Heart right ventricle (tissue), 16 donors: ENCODE results near the gene GBE1. TPM values are rescaled to one million over a fixed set of nuclear protein-coding genes. Genes with fewer than 3 reads are reported as not detected.

Source experiments
- ATAC-seq, 8 donors: fragments of 200-7000 bp; cut with Tn5 transposase; one replicate each; pipeline ENCODE4 v1.9.1; 2020; ENCODE audit warnings: mild to moderate bottlenecking in 8 of 8, moderate library complexity in 8 of 8, moderate number of reproducible peaks in 1 of 8
- DNase-seq, 2 donors: peaks; one replicate each; pipeline ENCODE4 v3.0.0-alpha.2; 2020
- H3K27ac ChIP-seq, 10 donors: fragments of 200-600 bp; sonication (generic) in 2 of 10; one replicate each; pipeline versions ENCODE4 v1.5.0 to v1.8.0; 2020 to 2022; ENCODE audit warnings: mild to moderate bottlenecking in 3 of 10
- H3K27me3 ChIP-seq, 7 donors: fragments of 200-600 bp; one replicate each; pipeline ENCODE4 v1.8.0; 2021 to 2022; ENCODE audit warnings: mild to moderate bottlenecking in 2 of 7
- H3K36me3 ChIP-seq, 9 donors: fragments of 200-600 bp; sonication (generic) in 1 of 9; one replicate each; pipeline versions ENCODE4 v1.5.0 to v1.8.0; 2020 to 2022; ENCODE audit warnings: mild to moderate bottlenecking in 2 of 9
- H3K4me1 ChIP-seq, 9 donors: fragments of 200-600 bp; sonication (generic) in 1 of 9; one replicate each; pipeline versions ENCODE4 v1.5.0 to v1.8.0; 2020 to 2022; ENCODE audit warnings: mild to moderate bottlenecking in 4 of 9
- H3K4me3 ChIP-seq, 10 donors: fragments of 200-600 bp; sonication (generic) in 2 of 10; one replicate each; pipeline versions ENCODE4 v1.5.0 to v1.8.0; 2020 to 2022; ENCODE audit warnings: mild to moderate bottlenecking in 7 of 10, moderate library complexity in 2 of 10
- H3K9me3 ChIP-seq, 11 donors: fragments of 200-600 bp in 10 of 11; sonication (generic) in 2 of 11; one replicate each; pipeline versions ENCODE4 v1.5.0 to v1.8.0; 2013 to 2022; ENCODE audit warnings: mild to moderate bottlenecking in 2 of 11, control low read depth in 1 of 11, moderate library complexity in 1 of 11
- WGBS, 2 donors: extraction: QIAGEN DNeasy Blood & Tissue Kit; methylation state at CpG; one replicate each; pipeline ENCODE4 v1.1.7; 2013; ENCODE audit warnings: inconsistent platforms in 1 of 2; 5-methylcytosine and 5-hydroxymethylcytosine counted together
- intact Hi-C, 10 donors: fragments of 100-400 bp; cut with DNase I; formaldehyde crosslinking; loops; one replicate each; pipeline versions ENCODE4 v1.11.1 to v1.14.2; 2022
- polyA plus RNA-seq, 2 donors: library from polyadenylated mRNA; stranded (reverse); fragments of 200-250 nt; gene quantifications; one replicate each; pipeline ENCODE4 v1.2.3, GENCODE V29; 2013
- total RNA-seq, 10 donors: library from RNA; stranded (reverse); fragmentation: NEBNext Ultra II Directional in 3 of 10; extraction: Animal tissue kit (Norgen Biotek cat#: 25700) in 3 of 10; gene quantifications; one replicate each; pipeline versions ENCODE4 v1.2.1 to v1.2.4, GENCODE V29; 2021 to 2023
- TF ChIP-seq, protein P1 (sequence below), 9 donors: fragments of 200-600 bp; sonication (generic) in 2 of 9; IDR thresholded peaks; one replicate each; pipeline versions ENCODE4 v1.5.0 to v1.8.0; 2021 to 2022; ENCODE audit warnings: antibody characterized with exemption in 9 of 9, mild to moderate bottlenecking in 5 of 9, moderate library complexity in 1 of 9
- donor health status: Arrhythmogenic right ventricular cardiomyopathy.
- donor health status: ischemic (EF 13 %, LVEDD 7.1; RV severe dilation, severe dysfunction).
- donor health status: healthy with polysubstance abuse.
- donor health status: DM: no; HTN: yes; CAD: no.
- donor health status: DM: no; HTN: no; CAD: no.
- donor health status: ischemic (EF 25% LVEDD 6.9; RV normal size, moderate dysfunction).
- donor health status: ischemic (EF 25% LVEDD 5.7; RV mildly dilated, moderate dysfunction).
- donor health status: healthy.
- donor health status: DM: yes; HTN: yes; CAD: no.
- donor health status: Ischemic cardiomyopathy.
- donor health status: ischemic (EF 35%, LVEDD 5.7; RV mildly dilated, moderate dysfunction).
- donor health status: nonischemic (EF 11% LVEDD 7.7; RV severe dilation, severe dysfunction).
- donor health status: DM: yes; HTN: yes; CAD: no.
- donor health status: PGD.
- donor health status: ischemic (EF 29% LVEDD 5.4; RV normal size, mild dysfunction).
- donor health status: nonischemic (EF 23%, LVEDD 6.1; RV moderate dilation, normal function).

The GBE1 gene
- total and polyA plus RNA-seq, 12 donors, result 24.8 to 153 (median 98.8) TPM

DNA sequence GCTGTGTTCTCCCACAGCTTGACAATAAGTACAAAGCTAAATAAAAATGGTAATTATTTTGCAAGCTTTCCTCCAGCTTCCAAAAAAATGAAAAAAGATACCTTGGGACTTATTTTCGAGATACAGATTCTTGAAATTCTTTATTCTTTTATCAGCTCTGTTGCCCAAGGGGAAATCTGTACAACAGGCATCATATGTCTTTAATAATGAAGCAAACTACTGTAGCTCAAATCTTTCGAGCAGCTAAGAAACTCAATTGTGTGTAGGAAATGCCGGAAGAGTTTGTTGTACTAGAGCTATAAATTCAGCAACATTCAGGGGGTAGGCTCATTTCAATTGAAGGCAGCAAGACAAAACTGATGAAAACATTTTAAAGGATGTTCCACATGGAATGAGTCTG lies 297.7 kb downstream of the GBE1 start:
- Histone ChIP-seq H3K4me3 (no peak overlapping the region), H3K27ac (no peak overlapping the region), H3K27me3 (no peaks in the 10 kb centered on the region), H3K9me3 (no peaks in the 10 kb centered on the region), H3K4me1 (no peaks in the 10 kb centered on the region), H3K36me3 (no peaks in the 10 kb centered on the region)
- intact Hi-C loops, result no loop called here
- WGBS, 2 donors, result 79 to 80% methylated on average over 3 of the region's 3 CpGs
- no peak for DNase-seq
- no peak for ATAC-seq
- TF ChIP-seq, protein P1, sequence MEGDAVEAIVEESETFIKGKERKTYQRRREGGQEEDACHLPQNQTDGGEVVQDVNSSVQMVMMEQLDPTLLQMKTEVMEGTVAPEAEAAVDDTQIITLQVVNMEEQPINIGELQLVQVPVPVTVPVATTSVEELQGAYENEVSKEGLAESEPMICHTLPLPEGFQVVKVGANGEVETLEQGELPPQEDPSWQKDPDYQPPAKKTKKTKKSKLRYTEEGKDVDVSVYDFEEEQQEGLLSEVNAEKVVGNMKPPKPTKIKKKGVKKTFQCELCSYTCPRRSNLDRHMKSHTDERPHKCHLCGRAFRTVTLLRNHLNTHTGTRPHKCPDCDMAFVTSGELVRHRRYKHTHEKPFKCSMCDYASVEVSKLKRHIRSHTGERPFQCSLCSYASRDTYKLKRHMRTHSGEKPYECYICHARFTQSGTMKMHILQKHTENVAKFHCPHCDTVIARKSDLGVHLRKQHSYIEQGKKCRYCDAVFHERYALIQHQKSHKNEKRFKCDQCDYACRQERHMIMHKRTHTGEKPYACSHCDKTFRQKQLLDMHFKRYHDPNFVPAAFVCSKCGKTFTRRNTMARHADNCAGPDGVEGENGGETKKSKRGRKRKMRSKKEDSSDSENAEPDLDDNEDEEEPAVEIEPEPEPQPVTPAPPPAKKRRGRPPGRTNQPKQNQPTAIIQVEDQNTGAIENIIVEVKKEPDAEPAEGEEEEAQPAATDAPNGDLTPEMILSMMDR (IDR thresholded peaks at IDR 0.05), result no peak

DNA sequence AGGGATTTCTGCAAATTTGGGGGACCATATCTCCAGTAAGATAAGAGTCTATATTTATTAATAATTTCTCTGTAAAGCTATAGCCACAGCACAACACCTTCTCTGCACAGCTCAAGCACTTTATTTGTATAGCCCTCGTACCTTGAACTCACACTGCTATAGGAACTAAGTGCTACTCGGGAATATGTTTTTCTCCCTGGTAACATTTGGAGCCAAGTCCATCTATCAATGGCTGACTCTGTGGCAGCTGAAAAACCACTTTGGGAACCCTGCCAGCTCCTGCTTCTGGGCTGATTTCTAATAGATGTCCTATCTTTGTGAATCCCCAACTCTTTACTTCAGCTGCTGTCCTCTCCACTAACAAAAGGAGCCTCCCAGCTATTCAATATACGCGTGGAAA lies 298.5 kb downstream of the GBE1 start:
- no peak overlapping the region for H3K27ac ChIP-seq
- TF ChIP-seq, protein P1 (IDR thresholded peaks at IDR 0.05), result no peak
- no peak for ATAC-seq
- intact Hi-C loops, result no loop called here
- 69 to 84% methylated on average over 4 of the region's 4 CpGs for WGBS, 2 donors
- no peaks in the 10 kb centered on the region for H3K27me3 ChIP-seq
- H3K4me1 ChIP-seq, result no peaks in the 10 kb centered on the region
- H3K4me3 ChIP-seq, result no peak overlapping the region
- H3K9me3 ChIP-seq, result no peaks in the 10 kb centered on the region
- no peak for DNase-seq
- no peaks in the 10 kb centered on the region for H3K36me3 ChIP-seq

- Histone ChIP-seq H3K36me3 (no peaks in the 10 kb centered on the region), H3K9me3 (peaks cover 0 to 2% (median 0%) of the 10 kb centered on the region in 11 donors), H3K4me1 (no peaks in the 10 kb centered on the region), H3K27me3 (no peaks in the 10 kb centered on the region), H3K4me3 (no peak overlapping the region), H3K27ac (no peak overlapping the region)
- ATAC-seq (no peak), DNase-seq (no peak)
- intact Hi-C loops, result no loop called here
- TF ChIP-seq, protein P1 (IDR thresholded peaks at IDR 0.05), result no peak
These were observed 301.7 kb downstream of the GBE1 start for GRCh38 chr3:81459733-81460132.

- no peaks in the 10 kb centered on the region for H3K36me3 ChIP-seq
- TF ChIP-seq, protein P1 (IDR thresholded peaks at IDR 0.05), result no peak
- ATAC-seq, result no peak
These were observed 309.0 kb downstream of the GBE1 start for GRCh38 chr3:81452418-81452817.

DNA sequence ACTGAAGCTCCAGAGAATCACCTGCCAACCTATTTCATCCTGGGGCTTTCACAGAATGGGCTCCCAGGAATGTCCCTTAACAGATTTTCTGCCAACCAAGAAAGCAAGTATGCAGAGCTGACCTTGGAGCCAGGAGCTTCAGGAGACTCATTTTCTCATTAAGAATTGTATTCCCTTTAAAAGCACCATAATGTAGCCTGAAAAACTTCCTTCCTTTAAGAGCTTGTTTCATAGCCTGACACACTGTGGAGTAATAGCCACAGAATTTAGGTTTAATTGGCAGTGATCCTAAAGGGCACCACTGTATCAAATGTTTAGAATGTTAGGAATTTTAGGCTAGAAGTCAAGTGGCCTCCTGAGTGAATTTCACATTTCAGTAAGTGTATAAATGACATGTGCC lies 309.8 kb downstream of the GBE1 start:
- Histone ChIP-seq H3K27me3 (no peaks in the 10 kb centered on the region), H3K9me3 (peaks cover 0 to 12% (median 0%) of the 10 kb centered on the region in 11 donors), H3K36me3 (no peaks in the 10 kb centered on the region), H3K4me1 (peaks cover 0 to 4% (median 0%) of the 10 kb centered on the region in 9 donors), H3K27ac (no peak overlapping the region), H3K4me3 (no peak overlapping the region)
- DNase-seq (no peak), ATAC-seq (no peak)
- intact Hi-C loops, result no loop called here
- TF ChIP-seq, protein P1 (IDR thresholded peaks at IDR 0.05), result no peak

More at GRCh38 chr3:81452418-81452817, 309.0 kb downstream of the GBE1 start:
- intact Hi-C loops, result no loop called here
- H3K27me3 ChIP-seq, result no peaks in the 10 kb centered on the region
- H3K4me3 ChIP-seq, result no peak overlapping the region
- peaks cover 0 to 4% (median 0%) of the 10 kb centered on the region in 9 donors for H3K4me1 ChIP-seq
- DNase-seq, result no peak
- peaks cover 0 to 12% (median 0%) of the 10 kb centered on the region in 11 donors for H3K9me3 ChIP-seq
- no peak overlapping the region for H3K27ac ChIP-seq
